Fibroblast of lung (primary cell): ENCODE results near the gene ZNF33A.
"Not testable (repeated sequence)": the region's sequence is repeated elsewhere in the genome, so short reads cannot be mapped to it uniquely, and the experiment has no call there.

Experiments
- CTCF ChIP-seq, 2 donors: IDR thresholded peaks in 1 of 2; conservative IDR thresholded peaks in 1 of 2; 1 replicate in 1 of 2; 2 replicates in 1 of 2; pipeline ENCODE4 v1.5.1; 2011 to 2012; ENCODE audit warnings: low read length in 2 of 2, control low read depth in 1 of 2, inconsistent platforms in 1 of 2, low read depth in 1 of 2, mild to moderate bottlenecking in 1 of 2
- EZH2 ChIP-seq: IDR thresholded peaks from 2 replicates; pipeline ENCODE4 v1.5.1; 2012; ENCODE audit warnings: low read length, control low read depth, mild to moderate bottlenecking; ENCODE audit errors: missing control alignments

DNA sequence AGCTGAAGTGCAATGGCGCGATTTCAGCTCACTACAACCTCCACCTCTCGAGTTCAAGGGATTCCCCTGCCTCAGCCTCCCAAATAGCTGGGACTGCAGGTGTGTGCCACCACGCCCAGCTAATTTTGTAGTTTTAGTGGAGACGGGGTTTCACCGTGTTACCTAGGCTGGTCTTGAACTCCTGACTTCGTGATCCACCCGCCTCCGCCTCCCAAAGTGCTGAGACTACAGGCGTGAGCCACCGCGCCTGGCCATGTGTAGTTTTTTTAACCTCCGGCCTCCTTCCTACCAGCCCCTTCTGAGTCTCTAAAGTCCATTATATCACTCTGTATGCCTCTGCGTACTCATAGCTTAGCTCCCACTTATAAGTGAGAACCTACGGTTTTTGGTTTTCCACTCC is 82.8 kb downstream of the ZNF33A start:
- not testable (repeated sequence) for TF ChIP-seq CTCF (conservative IDR thresholded peaks at IDR 0.05 in 1 of 2, IDR thresholded peaks at IDR 0.05 in 1 of 2; ENCODE audit: low read depth in 1 of 2, low read length in 2 of 2); EZH2
